Measurements from ENCODE around the gene SECISBP2.
"Not testable (repeated sequence)": the region's sequence is repeated elsewhere in the genome, so short reads cannot be mapped to it uniquely, and the experiment has no call there.

Gene SECISBP2

DNA sequence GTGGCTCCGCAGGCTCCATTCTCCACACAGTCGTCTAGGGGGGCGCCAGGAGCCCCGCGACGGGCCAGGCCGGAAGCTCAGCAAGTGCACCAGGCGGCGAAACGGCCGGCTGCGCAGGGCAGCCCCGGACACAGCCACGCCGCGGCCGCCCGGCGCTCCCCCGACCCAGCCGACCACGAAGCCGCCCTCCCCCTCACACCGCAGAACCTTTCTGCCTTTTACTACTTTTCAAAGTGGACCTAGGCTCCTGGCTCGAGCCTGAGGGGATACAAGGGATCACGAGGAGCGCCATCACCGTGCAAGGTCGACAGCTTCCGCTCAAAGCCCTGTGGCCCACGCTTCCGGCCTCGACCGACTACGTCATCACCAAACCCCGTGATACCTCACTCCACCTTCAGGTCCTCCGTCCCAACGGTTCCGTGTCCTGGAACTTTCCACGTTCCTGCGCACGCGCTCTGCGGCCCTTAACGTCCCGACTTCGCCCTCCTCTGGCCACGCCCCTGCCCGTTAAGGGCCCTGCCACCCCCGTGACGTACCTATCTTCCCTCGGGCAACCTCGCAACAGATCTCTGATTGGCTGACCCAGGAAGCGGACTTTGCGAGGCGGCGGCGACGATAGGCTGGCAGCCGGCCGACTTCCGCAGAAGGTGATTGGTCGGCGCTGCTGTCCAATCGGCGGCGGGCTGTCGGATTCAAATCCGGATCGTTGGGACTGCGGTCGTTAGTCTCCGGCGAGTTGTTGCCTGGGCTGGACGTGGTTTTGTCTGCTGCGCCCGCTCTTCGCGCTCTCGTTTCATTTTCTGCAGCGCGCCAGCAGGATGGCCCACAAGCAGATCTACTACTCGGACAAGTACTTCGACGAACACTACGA is 7.6 kb upstream of the SECISBP2 start, which contains the start of gene CKS2:
Gene CKS2, plus strand, starts transcription at position 721 of the 871 bp plus-strand sequence. Its CDS starts 98 bp downstream, at position 819.
- DNase-seq (ENCODE audit: low read depth): peak; percentile 99

DNA sequence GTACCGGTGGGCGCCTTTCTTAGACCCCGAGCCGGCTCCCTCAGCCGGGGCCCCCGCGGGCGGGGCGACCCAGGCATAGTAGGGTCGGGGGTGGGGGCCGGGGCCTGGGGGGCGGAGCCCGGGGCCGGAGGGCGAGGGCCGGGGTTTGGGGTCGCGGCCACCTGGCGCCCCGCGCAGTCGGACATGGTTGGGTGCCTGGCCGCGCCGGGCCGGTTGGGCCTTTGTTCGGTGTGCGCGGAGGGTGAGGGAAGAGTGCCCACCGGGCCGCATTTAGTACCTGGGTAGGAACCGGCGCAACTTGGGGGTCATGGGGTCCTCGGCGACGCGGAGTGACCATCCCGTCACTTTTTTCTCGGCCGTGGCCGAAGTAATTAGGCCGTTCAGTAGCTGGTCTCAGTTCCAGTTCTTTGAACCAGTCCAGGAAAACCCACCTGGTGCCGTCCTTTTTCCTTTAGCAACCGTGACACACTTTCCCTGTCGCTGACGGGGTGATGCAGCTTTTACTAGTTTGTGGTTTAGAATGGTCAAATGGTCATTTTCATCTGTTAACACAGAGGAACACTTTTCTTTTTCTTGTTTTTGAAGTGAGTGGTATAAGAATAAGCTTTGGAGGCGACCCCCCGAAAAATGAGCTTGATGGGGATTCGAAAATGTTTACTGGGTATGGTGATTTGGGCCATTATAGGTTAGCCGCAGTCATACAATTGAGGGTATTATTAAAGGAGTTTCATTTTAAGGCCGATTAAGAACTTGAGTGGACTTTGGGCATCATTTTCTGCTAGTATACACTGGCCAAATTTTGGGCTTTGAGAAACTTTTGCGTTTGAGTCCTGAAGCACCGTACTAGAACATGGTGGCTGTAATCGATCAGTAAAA is 6.7 kb upstream of the SECISBP2 start:
- DNase-seq (ENCODE audit: low read depth): no peak

DNA sequence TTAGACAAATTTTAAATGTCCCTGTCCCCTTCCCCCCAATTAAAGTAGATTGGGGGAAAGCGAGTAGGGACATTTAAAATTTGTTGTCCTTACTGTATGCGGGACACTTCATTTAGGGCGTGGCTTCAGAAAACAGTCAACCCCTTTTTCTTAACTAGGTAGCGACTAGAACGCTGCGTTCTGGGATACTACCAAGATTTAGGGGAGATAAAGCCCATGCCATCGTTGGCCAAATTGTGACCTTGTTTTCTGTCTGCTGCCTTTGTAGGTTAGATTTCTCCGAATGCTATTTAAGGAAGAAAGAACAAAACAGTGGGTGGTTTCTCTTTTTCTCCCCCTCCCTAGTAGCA is 6.1 kb upstream of the SECISBP2 start:
- no peak for DNase-seq (ENCODE audit: low read depth)

DNA sequence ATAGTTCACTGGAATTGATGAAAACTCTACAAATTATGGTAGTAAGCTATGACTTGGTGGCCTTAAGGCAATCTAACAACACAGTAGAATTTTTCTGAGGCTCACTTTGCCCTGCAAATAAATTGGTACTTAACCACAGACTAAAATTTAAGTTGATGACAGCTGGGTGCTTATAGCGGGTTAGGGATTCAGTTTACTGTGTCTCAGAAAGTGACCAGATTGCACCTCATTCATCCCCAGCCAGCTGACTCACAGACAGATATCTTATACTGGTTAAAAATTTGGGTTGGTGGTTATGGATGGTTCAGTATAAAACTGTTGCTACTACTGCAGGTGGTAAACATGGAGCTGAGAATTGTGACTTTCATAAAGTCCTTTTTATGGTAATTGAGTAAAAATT is 4.5 kb upstream of the SECISBP2 start:
- no peak for DNase-seq (ENCODE audit: low read depth)

DNA sequence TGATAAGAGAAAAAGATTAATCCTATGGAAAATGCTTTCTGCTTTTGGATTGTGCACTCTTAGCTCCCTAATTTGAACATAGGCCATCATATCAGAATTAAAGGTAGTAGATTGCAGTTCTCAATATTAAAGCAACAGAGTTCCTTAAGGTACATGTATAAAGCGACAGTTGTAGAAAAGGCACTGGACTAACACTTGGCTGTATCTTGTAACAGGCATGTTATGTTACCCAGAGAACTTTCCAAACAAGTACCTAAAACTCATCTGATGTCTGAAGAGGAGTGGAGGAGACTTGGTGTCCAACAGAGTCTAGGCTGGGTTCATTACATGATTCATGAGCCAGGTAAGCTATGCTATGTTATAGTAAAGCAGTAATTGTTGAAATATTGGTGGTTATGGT is 3.3 kb upstream of the SECISBP2 start:
- no peak for DNase-seq (ENCODE audit: low read depth)

DNA sequence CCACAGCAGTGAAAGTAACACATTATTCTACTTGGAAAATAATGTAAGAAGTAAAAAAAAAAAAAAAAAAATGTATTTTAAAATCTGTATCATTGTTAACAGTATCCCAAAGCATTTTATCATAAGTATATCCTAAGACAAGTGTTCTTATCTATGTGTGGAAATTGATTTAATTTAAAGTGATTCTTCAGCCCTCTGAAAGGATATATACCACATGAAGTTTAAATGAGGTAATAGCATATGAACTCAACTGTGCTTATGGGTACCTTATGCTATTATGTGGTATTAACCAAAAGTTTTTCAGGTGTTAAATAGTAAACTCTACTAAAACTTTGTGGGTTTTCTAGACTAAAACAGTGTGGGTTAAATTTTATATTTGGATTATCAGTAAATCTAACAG is 2.8 kb upstream of the SECISBP2 start:
- no peak for DNase-seq (ENCODE audit: low read depth)

DNA sequence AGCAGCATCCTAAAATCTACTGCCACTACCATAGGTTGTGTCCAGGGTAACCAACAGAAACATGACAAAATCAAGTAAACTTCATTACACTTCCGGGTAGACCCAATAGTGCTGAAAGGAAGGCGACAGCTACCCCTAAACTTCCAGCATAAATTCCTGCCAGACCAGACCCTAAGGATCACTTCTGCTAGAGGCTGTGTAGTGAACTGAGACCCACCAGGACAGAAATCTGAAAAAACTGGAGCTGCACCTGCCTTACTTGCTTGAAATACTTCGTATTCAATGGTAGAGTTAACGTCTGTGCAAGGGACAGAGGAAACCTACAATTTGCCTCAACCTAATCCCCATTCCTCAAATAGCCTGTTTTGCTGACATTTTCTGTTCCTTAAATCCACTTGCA is 1.0 kb upstream of the SECISBP2 start:
- DNase-seq (ENCODE audit: low read depth): no peak

DNA sequence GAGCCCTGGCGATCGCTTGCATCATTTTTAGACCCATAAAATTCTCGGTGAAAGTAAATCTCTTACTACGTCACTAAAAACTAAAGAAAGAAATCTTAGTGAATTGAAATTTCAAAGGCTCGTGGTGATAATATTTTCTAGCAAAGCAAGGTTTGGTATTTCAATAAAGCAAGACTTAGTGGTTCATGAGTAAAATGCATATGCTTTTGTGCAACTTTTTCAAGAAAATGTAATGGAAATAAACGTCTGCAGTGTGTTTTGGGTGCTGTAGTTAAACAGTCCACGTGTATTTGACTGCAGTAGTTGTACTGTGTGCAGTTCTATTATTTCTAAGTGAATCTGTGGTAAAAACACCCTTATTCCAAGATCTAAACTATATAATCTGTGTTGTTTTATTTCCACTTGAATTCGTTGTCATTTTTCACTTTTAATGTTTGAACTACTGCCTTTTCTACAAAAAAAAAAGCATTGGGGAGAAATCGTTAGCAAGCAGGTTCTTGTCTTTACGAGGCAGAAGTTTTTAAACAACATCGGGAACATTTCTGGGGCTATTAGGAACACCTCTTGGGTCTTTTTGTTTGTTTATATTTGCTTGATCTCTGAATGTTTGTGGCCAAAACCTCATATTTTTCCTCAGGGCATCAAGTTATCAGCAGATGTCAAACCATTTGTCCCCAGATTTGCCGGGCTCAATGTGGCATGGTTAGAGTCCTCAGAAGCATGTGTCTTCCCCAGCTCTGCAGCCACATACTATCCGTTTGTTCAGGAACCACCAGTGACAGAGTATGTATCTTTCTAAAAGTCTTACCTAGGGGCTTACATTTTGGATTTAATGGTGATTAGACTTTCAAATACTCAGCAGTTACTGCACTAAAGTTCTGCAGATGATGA is 960 bp downstream of the SECISBP2 start:
- DNase-seq (ENCODE audit: low read depth): no peak

DNA sequence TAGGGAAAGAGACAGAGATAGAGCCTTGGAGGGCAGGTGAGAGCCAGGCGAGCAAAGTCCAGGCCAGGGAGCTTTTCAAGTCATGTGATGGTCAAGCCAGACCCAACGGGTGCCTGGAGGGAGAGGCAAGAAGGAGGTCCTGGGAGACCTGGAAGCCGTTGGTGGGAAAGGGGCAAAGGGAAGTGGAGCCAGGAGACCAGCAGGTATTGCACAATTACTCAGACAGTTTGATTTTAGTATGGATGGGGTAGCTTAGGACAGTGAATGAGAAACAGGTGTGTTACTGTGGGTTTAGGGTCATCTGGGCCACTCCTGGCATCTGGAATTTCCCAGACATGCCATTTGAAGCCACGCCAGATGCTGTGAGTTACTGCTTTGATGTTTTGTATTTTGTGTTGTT is 5.1 kb downstream of the SECISBP2 start:
- no peak for DNase-seq (ENCODE audit: low read depth)

DNA sequence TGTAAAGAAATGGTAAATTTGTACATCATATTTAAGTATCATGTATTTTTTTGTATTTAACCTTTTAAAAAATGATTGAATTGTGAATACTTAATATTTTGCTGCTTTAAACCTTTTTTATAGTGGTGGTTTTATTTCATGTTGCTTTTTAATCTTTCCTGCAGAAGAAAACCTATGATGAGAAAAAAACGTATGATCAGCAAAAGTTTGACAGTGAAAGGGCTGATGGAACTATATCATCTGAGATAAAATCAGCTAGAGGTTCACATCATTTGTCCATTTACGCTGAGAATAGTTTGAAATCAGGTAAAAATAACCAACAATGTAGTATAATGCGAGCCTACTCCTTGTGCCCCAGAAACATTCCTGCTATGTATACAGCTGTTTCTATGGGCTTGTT is 7.4 kb downstream of the SECISBP2 start:
- DNase-seq (ENCODE audit: low read depth): no peak

DNA sequence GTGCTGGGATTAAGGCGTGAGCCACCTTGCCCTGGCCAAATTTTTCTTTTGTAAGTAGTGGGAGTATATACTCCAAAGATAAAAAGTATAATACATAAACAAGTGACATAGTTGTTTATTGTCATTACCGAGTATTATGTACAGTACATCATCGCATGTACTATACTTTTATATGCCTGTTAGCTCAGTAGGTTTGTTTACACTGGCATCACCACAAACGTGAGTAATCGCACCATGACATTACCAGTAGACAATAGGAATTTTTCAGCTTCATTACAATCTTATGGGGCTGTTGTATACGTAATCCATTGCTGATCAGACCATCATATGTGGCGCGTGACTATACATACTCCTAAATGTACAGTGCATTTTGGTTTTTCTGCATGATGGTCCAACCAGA is 9.8 kb downstream of the SECISBP2 start:
- DNase-seq (ENCODE audit: low read depth): no peak

DNA sequence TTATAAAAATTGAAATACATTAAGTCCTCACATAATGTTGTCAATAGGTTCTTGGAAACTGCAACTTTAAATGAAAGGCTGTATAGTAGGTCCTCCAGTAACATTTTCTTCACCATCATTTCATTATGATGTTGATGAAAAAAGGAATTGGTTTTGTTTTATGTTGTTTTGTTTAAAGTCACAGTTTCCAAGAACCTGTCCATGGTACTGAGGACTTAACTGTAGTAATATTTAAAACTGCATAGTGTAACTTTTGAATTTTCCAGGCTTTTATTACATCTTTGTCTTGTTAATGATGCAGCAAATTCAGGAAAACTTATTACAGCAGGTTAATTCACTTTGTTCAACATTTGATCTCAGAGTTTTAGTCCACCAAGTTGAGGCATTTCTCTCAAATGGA is 11.6 kb downstream of the SECISBP2 start:
- no peak for DNase-seq (ENCODE audit: low read depth)

DNA sequence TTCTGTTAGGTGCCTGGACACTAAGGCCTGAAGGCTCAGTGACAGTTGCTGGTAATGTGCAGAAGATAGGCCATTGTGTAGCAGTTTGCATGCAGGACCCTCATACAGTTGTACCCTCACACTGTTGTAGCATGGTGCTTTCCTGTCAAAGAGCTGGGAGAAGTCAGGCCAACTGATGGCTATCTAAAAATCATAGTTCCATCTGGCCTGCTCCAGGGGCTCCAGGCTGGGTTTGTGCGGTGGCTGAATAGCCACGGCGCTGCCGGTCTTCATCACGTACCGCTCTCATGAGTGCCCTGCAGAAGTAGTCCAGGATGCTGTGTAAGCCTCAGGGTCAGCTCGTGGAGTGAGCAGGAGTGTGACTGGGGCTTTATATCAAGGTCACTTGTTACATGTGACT is 12.2 kb downstream of the SECISBP2 start:
- DNase-seq (ENCODE audit: low read depth): no peak

DNA sequence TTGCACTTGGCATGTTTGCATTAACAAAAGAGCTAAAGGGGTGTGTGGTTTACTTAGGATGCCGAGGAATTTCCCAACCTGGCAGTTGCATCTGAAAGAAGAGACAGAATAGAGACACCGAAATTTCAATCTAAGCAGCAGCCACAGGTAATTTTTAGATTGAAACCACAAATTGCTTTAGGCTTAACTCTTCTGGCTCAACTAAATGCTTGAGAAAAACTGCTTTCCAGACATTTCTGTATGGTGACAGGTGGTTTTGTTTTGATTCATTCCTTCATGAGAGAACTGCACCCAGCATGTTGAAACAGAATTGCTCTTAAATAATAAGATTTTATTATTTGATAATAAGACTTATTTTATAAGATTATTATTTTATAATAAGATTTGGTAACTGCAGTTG is 21.5 kb downstream of the SECISBP2 start:
- DNase-seq (ENCODE audit: low read depth): no peak

DNA sequence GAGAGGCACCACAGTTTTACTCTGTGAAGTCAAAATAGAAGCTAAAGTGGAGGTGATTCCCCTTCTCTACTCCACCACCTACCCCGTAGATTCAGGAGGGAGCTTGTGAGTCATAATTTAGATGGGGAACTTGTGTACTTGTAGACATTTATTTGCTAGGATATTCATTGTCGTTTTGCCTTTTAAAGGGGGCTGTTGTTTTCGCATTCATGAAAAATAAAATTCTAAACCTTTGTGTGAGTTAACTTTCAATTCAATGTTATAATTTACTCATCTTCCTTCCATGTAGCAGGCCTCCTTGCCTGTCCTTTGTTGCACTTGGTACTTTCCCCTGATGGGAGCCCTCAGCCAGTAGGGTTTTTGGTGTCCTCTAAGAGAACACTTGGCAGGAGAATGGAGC is 22.0 kb downstream of the SECISBP2 start:
- DNase-seq (ENCODE audit: low read depth): no peak

DNA sequence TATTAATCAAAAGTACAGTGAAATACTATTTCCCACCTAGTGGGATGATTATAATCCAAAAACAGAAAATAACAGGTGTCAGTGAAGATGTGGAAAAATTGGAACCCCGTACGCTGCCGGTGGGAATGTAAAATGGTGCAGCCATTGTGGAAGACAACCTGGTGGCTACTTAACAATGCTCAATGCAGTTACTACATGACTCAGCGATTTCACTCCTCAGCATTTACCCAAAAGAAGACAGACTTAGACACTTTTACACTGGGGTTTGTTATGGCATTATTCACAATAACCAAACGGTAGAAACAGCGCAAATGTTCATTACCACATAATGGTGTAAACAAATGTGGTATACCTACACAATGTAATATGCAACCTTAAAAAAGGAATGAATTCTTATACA is 23.9 kb downstream of the SECISBP2 start:
- DNase-seq (ENCODE audit: low read depth): no peak

DNA sequence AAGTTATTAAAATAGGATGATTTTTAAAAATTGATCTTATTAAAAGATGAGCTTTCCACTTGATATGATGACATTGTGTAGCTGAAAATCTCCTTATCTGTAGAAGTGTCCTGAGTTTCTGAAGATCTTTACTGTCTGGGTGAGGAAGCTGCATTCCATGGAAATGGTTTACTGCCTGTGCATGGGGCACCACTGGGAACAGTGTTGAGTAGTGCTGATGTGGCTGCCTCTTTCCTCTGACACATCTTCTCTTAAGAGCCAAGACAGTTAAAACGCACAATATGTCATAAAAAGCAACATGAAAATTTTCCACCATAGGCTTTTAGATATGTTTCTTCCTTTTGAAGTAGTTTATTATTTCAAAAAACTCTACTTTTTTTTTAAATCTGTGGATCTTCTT is 24.6 kb downstream of the SECISBP2 start:
- DNase-seq (ENCODE audit: low read depth): no peak

DNA sequence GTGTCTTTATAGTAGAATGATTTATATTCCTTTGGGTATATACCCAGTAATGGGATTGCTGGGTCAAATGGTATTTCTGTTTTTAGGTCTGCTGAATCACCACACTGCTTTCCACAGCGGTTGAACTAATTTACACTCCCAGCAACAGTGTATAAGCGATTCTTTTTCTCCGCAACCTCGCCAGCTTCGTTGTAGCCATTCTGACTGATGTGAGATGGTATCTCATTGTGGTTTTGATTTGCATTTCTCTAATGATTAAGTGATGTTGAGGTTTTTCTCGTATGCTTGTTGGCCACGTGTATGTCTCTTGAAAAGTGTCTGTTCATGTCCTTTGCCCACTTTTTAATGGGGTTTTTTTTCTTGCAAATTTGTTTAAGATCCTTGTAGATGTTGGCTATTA is 25.5 kb downstream of the SECISBP2 start:
- DNase-seq (ENCODE audit: low read depth): not testable (repeated sequence)

DNA sequence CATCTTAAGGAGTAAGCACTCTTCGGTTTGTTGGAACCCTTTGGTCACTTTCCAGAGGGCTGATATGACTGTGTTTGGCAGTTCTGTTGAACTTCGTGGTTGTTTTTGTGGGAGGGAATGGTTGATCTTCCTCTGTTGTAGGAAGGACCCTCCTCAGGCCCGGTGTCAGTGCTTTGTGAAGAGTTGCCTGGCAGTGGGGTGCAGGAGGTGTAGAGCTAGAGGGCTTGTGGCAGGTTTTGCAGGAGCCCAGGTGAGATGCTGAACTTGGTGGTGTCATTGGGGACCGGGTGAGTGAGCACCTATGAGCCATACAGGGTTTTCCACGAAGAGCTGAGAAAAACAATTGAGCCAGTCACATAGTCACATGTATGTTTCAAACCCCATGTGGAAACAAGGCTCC is 27.2 kb downstream of the SECISBP2 start:
- DNase-seq (ENCODE audit: low read depth): no peak

DNA sequence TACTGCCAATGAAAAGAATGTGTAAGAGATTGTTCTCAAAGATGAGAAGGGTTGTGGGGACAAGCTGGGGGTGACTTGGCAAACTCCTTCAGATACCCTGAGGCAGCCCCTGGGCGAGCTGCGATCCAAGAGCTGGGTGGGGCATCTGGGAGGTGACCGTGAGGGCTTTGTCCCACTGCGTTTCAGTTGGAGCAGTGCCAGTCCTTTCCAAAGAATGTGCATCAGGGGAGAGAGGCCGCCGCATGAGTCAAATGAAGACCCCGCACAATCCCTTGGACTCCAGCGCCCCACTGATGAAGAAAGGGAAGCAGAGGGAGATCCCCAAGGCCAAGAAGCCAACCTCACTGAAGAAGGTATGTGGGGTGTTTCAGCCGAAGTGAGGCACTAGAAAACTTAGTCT is 28.4 kb downstream of the SECISBP2 start:
- no peak for DNase-seq (ENCODE audit: low read depth)

DNA sequence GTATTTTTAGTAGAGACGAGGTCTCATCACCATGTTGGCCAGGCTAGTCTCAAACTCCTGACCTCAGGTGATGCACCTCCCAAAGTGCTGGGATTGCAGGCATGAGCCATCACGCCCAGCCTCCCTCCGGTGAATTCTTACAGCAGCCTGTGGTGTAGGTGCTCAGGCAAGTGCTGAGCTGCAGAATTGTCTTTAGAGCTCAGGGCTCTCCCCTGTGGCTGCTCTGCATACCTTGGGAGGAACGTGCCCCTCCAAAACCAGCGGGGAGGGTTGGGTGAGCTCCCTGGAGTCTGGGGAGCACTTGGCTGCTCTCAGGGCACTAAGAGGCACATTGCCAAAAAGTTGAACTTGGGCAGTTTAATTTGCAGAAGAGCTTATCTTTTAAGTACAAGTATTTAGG is 29.4 kb downstream of the SECISBP2 start:
- no peak for DNase-seq (ENCODE audit: low read depth)

DNA sequence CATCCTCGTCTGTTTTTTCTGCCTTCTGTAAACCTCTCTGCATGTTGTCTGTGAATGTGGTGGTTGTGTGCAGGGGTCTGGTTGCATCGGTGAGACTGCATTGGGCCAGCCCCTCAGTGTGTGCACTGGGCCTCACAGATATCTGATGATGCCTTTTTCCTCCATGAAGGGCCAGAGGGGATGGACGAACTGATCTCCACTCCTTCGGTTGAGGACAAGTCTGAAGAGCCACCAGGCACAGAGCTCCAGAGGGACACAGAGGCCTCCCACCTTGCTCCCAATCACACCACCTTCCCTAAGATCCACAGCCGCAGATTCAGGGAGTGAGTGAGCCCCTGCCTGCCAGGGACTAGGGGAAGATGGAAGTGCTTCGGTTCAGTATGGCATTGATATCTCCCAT is 31.3 kb downstream of the SECISBP2 start:
- DNase-seq (ENCODE audit: low read depth): no peak

Data from non-pigmented ciliary epithelial cell (primary cell).